RPMI7951 (cell line): ENCODE results near the gene PWP1. TPM values are rescaled to one million over a fixed set of nuclear protein-coding genes. Genes with fewer than 3 reads are reported as not detected.

ENCODE experiments used
- DNase-seq: peaks from one replicate; pipeline ENCODE4 v3.0.0-alpha.2; 2012; ENCODE audit warnings: low read depth
- total RNA-seq: library from RNA; depleted of rRNA; stranded (reverse); fragments of >200 nt; shearing (Covaris generic); gene quantifications from 2 replicates; pipeline ENCODE4 v1.2.3, GENCODE V29; 2014; rRNA removed

Gene PWP1
- total RNA-seq = 59.6 and 67.0 TPM in 2 replicates

DNA sequence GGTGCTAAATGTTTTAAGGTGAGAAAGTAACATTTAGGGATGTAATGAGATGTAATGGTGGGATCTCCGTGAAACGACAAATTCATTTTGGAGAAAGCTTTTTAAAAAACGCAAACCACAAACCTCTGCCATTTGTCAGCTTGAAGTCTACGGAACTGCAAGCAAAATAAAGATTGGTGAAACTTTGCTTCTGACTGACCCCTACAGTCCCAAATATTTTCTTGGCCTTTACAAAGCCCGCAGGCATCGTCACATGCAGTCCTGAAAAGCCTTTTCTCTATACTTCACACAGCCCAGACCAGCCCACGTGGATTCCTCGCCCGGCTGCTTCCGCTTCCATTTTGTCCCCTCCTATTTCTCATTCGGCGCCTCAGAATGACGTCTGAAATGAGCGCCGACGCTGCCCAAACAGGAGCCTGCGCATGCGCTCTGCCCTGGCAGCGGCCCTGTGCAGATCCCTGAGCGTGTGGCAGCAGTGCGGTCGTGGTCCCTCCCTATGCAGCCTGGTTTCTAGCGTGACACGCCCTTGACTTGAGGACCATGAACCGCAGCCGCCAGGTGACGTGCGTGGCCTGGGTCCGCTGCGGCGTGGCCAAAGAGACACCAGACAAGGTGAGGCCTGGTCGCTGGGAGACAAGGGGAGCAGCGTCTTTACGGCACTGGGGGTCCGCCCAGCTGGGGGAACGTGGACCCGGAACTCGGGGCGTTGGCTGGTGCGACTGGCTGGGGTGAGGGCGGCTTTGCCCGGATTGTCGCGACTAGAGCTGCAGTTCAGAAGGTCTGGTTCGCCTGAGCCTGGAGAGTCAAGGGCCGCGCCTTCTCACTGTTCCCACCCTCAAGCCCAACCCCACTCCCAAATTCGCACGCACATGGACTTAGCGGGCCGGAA lies at the start of gene PWP1:
Gene PWP1 (plus strand): TSS at position 440 of the 889 bp plus-strand sequence. CDS start 101 bp downstream, at position 541.
- DNase-seq = peak; percentile 93

DNA sequence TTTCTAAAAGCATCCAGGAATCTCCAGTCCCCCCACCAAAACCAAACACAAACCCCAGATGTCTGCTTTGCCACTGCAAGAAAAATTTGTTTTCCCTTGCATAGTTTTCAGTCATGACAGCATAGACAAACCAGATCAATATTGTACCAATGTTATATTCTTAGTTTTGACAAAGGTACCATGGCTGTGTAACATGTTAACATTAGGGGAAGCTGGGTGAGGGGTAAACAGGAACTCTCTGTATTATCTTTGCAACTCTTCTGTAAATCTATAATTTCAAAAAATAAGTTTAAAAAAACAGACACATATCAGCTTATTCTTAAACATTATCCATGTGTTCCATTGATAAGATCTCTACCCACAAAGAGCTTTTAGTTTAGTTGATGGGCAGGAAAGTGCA lies 44.4 kb upstream of the PWP1 start:
- no peak for DNase-seq

DNA sequence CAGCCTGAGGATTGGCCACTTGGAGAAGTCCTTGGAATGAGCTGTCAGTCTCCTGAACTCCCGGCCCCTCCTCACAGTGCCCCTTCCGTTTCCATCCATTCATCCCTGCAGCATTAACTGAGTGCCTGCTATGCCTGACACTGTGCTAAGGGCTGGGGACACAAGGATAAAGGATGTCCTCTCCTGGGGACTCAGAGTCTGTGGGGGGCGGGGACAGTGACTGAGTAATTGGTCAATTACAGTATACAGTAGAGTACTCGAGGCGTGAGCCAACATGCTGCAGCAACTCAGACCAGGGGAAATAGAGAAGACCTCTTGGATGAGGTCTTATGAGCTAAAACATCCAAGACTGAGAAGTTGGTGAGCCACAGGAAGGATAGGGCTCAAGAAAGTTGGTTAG lies 43.4 kb upstream of the PWP1 start:
- no peak for DNase-seq

DNA sequence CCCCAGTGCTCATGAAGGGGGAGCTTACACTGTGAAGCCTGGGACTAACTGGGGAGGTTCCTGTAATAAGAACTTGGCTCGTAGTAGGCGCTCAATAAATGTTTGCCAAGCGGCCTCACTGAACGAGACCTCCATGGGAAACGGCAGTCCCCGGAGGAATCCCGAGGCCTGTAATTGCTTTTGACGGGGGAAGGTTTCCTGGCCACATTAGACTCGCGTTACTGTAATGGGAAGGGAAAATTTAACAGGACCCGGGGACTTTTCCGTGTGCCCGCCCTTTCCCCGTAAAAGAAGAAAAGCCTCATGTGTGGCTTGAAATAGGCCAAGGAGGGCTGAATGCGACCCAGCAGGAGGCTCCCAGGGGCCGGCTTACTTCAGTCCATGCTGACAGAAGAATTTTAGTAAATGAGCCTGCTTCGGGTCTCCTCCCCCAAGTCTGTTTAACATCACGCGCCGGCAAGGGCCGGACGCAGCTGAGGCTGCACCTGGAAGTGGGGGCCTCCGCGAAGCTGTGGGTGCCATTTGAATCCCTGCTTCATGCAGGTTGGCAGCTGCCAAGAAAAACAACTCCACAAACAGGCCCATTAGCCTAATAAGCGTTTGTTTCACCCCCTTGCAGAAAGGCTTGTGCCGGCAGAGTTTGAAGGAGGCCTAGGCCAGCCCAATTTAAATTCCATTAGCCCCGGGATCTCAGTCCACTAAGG lies 39.8 kb upstream of the PWP1 start:
- DNase-seq = no peak

DNA sequence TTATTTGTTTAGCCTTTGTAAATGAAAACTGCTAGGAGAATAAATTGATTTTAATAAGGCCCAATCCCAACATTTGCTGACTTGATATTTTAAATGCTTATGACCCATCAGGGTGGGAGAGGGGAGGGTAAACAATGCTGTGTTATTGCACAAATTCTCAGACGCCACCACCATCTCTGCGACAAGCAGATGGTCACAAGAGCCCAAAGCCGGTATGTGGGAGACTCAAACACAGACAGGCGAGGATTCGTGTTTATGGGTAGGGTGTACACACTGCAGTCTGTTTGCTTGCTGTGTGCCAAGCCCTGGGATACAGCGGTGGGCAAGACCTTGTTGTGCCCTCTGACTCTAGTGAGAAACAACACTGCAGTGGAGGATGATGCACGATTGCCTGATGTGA lies 39.2 kb upstream of the PWP1 start:
- DNase-seq = no peak

DNA sequence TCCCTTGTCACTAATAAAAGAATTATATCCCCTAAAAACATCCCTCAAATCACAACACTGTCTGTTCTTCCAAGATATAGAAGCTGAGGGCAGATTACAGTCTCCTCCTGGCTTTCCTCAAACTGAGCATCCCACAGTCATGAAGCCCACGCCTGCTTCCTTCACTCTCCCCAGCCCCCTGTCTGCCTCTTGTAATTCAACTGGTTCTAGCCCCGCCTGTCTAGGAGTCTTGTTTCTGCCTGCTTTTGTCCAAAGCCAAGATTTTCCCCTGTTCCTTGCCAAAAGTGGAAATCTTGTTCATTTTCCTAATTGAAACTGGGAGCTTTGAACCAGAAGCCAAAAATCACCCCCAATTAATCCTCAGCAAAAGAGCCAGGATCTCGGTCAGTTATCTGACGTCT lies 35.9 kb upstream of the PWP1 start:
- DNase-seq = no peak

DNA sequence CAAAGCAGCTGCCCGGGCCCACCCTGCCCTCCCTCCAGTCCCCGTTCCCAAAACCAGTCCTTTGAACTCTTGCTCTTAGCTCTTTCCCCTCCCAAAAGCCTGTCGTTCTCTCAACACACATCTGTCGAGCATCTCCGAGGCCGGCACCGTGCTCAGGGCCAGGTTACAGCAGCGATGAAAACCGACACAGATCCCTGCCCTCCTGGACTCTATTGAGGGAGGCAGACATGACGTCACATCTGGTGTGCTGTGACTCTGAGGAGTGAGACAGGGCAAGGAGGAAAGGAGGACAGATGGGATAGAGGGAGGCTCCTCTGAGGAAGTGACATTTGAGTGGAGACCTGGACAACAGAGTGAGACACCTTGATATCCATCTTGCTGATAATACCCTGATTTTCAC lies 34.6 kb upstream of the PWP1 start:
- DNase-seq = no peak

DNA sequence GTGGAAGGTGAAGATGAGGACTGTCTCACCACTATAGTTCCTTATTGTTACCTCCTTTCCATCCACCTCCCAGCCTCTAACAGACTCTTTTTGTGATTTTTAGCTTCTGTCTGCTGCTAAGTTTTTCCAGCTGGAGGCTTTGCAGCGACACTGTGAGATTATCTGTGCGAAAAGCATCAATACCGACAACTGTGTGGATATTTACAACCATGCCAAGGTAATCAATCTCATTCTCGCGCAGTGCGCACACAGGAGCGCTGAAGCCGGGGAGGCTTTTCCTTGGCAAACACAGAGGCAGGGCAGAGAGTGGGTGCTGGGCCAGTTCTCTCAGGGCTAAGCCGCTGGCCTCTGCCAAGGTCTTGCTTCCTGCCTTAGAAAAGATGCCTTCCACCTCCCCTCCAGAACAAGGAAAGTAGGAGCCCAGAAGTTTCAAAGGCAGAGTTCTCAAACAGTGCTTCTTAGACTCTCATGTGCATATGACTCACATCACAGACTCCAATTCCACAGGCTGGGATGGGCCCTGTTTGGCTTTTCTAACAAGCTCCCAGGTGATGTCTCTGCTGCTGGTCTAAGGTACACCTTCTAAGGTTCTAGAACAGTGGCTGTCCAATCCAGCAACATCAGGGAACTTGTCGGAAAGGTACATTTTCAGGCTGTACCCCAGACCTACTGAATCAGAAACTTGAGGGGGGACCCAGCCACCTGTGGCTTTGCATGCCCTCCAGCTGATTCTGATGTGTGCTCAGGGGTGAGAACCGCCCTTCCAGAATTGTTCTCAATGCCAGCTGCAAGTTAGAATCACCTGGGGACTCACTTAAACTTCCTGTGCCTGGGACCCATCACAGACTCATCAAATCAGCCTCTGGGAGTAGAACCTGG lies 33.8 kb upstream of the PWP1 start:
- DNase-seq = no peak

DNA sequence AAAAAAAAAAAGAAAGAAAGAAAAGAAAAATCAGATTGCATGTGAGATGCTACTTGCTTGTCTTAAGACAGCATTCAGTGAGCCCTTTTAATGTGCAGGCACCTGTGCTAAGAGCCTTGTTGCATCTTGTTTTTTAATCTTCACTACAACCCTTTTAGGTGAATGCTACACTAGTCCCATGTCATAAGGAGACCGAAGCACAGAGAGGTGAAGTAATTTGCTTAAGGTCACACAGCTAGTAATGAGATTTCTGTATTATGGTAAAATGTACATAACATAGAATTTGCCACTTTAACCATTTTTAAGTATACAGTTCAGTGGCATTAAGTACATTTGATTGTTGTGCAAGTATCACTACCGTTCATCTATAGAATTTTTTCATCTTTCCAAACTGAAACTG lies 32.1 kb upstream of the PWP1 start:
- DNase-seq = no peak

DNA sequence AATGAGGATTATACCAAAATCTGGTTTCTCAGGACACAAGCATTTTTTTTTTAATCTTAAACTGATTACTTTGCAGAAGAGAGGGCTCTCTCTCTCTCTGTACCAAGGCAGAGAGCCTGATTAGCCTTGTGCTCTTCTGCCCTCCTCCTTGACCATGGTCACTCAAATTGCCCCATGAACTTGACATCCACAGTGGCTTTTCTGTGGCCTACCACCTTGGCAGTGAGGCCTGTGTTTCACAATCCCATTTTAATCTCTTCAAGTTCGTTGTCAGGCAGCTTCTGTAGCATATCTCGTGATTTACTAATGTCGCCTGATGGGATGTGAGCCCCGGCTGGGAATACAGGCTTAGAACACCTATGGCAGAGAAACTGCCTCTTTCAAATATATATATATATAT lies 30.7 kb upstream of the PWP1 start:
- DNase-seq = no peak

DNA sequence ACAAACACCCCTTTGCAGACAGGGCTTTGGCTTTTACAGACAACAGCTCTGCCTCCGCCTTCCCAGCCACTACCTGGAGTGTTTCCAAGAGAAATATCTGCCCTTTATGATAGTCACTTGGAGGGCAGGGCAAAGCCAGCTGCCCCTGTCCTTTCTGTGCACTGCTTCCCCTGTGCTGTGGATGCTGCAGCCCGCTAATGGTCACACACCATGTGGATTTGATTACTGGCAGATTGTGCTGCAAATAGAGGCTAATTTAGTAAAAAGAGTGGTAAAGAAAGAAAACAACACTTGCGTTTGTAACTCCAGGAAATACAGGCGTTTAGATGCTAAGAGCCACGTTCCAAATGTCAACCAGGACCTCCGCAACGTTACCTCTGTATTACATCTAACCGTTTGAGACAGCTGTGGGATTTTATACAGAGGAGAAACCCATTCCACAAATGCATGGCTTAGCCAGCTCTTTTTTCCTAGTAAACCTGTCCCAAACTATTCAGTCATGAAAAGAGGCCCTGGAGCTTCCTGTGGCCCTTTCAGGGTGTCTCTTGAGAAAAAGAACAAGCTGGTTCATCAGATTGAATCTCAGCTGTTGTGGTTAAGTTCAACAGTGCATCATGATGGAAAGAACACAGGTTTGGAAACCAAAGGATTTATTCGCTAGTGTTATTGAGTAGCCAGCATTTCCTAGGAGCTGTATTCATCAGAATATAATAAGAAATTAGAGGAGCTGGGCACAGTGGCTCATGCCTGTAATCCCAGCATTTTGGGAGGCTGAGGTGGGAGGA lies 30.1 kb upstream of the PWP1 start:
- DNase-seq = no peak

DNA sequence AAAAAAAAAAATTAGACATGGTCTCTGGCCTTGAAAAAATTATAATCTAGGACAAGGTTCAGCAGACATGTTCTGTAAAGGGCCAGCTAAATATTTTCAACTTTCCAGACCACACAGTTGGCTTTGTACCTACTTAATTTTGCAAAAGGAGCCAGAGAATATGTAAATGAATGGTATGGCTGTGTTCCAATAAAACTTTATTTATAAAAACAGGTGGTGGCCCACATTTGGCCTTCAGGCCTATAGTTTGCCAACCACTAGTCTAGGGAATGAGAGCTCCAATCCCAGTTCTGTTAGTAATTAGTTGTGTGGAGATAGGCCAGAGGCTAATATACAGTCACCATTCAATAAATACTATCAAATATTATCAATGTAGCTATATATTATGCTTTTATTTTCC lies 29.3 kb upstream of the PWP1 start:
- DNase-seq = no peak

DNA sequence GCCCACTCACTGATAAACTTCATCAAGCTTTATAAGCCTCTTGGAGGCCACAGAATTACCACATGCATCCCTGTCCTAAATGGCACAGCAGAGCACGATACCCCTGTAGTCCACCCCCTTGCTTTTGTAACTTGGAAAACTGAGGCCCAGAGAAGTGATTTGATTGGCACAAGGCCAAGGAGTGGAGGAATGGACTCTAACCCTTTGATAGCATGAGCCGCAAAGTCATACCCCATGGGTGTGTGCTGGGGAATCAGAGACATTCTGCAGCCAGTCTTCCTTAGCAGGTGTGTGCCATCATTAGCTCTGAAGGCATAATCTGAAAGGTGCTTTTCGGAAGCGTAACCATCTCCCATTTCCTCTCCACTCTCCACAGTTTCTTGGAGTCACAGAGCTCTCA lies 28.5 kb upstream of the PWP1 start:
- no peak for DNase-seq

DNA sequence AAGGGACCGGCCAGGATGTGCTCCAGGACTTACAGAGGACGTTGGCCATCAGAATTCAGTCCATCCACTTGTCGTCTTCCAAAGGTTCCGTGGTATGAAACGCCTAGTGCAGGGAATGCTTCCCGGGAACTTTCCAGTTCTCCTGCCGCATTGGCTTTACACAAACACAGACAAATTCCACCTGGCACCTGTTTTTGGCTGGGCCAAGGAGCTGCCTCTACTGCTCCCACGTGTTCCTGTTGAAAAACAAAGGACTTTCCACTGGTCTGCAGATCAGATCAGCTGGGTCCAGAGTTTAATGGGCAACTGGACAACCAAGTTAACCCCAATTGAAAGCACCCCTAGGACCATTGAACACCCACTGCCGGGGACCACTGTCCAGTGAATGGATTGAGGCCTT lies 28.0 kb upstream of the PWP1 start:
- no peak for DNase-seq

DNA sequence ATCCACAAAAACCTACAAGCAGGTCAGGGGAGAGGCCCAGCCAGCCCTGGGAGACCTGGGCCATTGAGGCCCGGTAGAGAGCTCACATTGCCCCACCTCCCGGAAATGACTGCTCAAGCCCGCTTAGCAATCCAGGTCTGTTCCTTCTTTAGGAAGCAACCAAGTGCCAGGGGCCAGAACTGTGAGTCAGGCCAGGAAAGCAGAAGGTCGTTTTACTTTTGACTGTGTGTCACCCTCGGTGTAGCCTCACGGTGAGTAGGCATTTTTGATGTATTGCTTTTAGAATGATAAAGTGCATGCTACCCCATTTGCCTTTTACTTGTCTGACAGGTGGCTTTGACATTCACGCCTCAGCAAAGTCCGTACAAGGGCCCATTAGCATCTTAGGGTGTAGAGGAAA lies 25.4 kb upstream of the PWP1 start:
- DNase-seq = peak; percentile 29

DNA sequence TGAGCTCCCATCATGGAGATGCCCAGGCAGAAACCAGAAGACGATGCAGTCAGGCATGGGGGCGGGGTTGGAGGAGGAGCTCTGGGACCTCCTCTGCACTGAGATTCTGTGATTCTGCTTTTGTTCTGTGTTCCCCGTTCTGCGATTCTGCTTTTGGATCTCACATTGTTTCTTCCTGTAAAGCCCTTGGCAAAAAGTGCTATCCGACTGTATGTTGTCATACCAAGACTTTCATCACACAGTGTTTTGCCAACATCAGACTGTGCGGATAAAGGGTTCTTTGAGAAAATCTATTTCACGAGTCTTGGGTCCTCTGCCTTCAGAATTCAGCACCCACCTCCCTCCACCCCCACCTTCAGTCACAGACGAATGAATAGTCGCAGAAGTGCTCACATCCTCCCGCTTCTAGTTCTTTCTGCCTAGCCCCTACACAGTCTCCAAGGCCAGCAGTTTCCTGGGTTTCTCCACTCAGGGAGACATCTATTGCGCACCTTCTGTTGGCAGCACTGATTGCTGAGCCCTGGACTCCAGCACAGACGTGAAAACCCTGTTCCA lies 24.7 kb upstream of the PWP1 start:
- no peak for DNase-seq

DNA sequence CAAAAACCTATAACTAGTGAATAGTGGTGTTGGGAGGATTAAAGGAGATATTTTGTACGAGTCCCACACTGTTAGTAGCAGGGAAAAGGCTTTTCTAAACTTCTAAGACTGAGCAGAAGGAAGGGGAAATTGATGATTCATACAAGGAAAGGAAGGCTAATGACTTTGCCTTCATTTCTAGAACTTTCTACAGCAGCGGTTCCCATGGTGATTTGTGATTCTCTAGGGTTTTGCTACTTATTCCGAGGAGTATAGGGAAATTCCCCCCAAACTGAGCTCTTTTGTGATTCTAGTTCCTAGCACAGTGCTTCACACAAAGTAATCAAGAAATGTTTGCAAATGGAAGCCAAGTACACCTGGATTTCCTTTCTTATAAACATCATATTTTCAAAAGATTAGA lies 23.8 kb upstream of the PWP1 start:
- no peak for DNase-seq

DNA sequence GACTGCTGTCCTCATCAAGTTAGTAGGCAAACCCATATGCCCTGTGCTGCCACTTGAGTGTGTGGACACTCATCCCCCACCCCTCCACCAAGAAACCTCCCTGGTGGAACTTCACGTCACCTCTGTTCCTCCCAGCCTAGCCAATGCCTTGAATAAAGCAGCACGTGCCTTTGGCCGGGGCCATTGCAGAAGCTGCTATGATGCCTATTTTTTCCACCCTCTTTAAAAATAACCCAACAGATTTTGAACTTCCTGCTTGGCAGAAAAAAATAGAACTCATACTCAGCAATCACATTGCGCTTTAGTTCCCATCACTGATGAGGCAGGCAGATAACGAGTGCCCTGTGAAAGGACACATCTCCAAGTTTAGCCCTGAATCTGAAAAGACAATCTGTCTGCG lies 23.1 kb upstream of the PWP1 start:
- no peak for DNase-seq

DNA sequence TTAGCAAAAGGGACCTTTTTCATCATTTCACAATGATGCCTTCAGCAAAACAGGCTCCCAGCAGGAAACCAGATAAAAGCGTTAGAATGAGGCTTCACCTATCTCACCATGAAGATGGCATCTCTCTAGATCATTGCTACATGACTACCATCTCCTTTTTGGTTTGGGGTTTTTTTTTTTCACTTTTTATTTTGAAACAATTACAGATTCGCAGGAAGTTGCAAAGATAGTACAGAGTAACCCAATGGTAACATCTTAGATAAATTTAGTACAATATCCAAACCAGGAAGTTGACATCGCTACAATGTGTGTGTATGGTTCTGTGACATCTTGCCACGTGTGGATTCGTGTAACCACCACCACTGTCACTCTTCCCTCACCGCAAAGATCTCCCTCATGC lies 22.3 kb upstream of the PWP1 start:
- DNase-seq = no peak

DNA sequence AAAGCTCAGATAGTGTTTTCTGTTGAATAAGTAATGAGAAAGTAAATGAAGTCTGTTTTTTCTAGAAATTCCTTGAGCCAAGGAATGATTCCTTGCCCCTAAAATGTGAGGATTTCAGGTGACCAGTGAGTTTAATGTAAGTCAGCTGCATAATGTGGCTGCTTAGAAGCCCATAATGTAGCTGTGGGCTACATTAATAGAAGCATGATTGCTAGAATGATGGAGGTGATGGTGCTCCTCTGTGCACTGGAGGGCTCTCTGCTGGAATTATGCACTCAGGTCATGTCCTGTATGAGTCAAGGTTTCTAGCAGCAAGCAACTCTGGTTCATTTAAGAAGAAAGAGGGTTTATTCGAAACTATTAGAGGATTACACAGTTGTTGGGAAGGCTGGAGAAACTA lies 19.6 kb upstream of the PWP1 start:
- DNase-seq = no peak

DNA sequence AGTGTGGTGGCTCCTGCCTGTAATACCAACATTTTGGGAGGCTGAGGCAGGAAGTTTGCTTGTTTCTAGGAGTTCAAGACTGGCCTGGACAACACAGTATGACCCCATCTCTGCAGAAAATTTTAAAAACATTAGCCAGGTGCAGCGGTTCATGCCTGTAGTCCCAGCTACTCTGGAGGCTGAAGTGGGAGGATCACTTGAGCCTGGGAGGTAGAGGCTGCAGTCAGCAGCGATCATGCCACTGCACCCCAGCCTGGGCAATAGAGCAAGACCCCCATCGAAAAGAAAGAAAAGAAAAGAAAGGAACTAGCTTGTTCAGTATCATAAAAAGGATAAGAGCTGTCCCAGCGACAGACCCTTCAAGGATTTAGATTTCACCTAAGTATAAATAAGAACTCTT lies 18.1 kb upstream of the PWP1 start:
- no peak for DNase-seq
